Hepatic stellate cell (primary cell): Measurements from ENCODE around the gene PRRT3.
"Not testable (repeated sequence)": the region's sequence is repeated elsewhere in the genome, so short reads cannot be mapped to it uniquely, and the experiment has no call there.

Experiments used
- DNase-seq: peaks from one replicate; pipeline ENCODE4 v3.0.0; 2011; ENCODE audit warnings: low spot score

Gene PRRT3

DNA sequence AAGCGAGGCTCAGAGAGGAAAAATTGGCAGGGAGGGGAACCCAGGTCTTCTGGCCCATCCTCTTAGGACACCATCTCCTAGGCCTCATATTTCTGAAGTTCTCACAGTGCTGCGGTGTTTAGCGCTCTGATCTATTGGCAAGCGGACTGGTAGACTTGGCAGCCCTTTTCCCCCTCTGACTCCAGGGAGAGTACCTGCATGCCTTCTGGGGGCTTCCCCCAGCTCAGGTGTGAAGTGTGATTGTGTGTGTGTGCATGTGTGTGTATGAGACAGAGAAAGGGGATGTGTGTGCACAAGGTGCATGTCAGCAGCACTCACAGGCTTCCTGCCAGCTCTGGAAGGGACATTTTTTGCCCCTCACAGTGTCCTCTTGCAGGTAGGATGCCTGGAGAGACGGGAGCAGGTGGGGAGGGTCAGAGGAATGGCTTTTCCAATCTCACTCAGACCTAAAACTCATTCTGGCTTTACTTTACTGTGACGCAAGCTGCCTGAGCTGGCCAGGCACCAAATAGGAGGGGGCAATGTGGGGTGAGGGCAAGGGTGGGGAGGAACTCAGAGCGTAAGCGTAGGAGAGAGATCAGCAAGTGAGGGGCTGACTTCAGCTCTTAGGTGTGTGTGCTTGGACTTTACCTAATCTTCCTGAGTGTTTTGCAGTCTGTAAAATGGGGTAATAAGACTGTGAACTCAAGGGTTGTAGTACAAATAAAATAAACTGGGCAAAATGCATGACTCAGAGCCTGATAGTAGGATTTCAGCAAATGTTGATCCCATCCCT, 53.6 kb downstream of the PRRT3 start:
- no peak for DNase-seq

DNA sequence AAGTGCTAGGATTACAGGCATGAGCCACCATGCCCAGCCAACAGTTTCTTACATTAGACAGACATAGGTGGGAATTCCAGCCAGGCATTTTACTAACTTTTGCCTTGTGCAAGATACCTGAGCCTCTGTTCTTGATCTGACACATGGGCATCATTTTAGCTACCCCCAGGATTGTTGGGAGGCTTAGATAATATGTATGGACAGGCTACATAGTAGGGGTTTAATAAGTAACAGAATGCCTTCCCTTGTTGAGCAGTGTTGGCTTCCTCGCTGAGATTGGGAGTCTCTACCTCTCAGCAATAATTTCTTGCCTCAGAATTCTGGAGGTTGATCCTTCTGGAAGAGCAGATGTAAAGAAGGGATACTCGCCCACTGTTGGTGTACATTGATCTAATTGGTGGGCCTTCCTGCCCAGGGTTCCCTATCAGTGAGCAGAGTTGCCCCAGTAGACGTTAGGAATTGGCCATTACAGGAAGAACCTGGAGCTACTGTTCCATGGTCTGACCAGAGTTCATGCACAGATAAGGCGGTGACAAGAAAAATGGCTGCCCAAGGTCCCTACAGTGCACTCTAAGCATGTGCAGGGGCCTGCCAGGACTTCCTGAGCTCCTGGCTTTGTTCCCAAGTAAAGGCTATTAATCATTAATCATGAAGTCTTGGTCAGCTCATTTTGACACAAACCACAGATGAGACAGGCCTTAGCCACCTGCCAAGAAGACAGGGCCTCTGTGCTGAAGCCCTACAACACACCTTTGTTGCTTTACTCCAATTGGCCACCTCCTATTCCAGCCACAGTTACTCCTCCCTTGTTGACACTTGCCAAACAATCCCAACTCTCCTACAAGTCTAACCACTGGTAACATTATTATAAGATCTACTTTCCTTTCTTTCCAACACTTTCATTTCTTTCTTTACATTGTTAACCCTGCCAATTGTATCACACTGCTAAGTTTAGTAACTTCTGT, 54.5 kb downstream of the PRRT3 start:
- no peak for DNase-seq

DNA sequence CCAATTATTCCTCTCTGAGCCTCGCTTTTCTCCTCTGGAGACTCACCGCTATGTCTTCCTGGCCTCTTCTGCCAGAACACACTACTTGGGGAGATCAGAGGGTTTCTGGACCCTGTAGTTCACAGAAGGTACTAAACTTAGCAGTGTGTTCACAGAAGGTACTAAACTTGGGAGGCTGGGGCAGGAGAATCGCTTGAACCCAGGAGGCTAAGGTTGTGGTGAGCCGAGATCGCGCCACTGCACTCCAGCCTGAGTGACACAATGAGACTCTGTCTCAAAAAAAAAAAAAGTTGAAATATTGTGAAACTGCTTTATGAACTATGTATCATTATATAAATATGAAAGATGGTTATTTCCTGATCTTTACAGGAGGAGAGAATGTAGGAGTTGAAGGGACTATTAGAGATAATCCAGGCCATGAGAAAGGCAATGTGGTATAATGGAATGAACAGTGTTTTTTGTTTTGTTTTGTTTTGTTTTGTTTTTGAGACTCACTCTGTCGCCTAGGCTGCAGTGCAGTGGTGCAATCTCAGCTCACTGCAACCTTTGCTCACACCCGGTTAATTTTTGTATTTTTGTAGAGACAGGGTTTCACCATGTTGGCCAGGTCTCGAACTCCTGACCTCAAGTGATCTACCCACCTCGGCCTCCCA, 55.3 kb downstream of the PRRT3 start:
- not testable (repeated sequence) for DNase-seq

DNA sequence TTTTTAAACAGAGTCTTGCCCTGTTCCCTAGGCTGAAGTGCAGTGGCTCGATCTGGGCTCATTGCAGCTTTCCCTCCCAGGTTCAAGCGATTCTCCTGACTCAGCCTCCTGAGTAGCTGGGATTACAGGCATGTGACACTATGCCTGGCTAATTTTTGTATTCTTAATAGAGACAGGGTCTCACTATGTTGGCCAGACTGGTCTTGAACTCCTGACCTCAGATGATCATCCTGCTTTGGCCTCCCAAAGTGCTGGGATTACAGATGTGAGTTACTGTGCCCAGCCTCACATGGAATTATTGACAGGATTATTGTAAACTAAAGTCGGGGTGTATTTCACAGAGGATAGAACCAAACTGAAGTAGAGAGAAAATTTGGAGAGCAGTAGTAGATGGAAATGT, 56.5 kb downstream of the PRRT3 start:
- DNase-seq = not testable (repeated sequence)
